Fibroblast of skin of left quadriceps (primary cell): ENCODE data around the gene GPI.
"Not testable (repeated sequence)": the region's sequence is repeated elsewhere in the genome, so short reads cannot be mapped to it uniquely, and the experiment has no call there.

Experiments used
- DNase-seq, 2 experiments: peaks; one replicate each; pipeline ENCODE4 v3.0.0-alpha.2; 2013; ENCODE audit warnings: low read depth in 2 of 2

The GPI gene

GRCh38 chr19:34367624-34367957 lies 2.6 kb downstream of the GPI start:
- DNase-seq: no peak

DNA sequence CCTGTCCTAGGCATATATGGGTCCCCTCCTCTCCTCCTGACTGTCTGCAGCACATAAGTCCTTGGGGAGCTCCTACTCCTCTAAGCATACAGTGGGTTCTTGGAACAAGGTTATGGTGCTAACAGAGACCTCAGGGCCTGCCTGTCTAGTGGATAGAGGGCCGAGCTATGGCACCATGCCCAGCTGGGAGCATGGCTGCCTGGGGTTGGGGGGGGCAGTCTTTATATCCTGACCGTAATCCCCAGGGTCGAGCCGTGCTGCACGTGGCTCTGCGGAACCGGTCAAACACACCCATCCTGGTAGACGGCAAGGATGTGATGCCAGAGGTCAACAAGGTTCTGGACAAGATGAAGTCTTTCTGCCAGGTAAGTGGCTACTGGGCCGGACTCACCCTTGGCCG lies 3.3 kb downstream of the GPI start:
- no peak for DNase-seq

DNA sequence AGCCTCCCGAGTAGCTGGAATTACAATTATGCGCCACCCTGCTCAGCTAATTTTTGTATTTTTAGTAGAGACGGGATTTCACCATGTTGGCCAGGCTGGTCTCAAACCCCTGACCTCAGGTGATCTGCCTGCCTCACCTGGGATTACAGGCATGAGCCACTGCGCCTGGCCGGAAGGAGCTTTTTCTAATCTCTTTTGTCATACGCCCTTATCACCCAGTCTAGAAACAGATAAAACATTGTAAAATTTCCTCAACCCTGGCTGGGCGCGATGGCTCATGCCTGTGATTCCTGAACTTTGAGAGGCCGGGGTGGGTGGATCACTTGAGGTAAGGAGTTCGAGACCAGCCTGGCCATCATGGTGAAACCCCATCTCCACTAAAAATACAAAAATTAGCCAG lies 4.2 kb downstream of the GPI start:
- not testable (repeated sequence) for DNase-seq

DNA sequence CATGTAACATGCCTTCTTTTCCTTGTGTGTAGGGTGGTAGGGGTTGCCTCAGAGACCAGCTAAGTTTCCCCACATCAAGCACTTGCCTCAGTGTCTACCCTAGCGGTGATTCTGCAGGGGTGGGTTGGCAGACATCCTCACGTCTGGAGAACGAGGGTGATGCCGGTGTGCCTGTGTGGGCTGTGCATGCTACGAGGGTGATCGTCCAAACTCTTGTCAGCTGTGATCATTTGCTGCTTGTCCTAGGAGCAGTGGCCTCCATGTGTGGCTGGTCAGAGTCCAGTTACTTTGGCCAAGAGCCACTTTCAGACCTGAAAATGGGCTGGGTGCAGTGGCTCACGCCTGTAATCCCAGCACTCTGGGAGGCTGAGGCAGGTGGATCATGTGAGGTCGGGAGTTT lies 5.1 kb downstream of the GPI start:
- no peak for DNase-seq

- no peak for DNase-seq
Observed at GRCh38 chr19:34370983-34371382, 6.0 kb downstream of the GPI start.

DNA sequence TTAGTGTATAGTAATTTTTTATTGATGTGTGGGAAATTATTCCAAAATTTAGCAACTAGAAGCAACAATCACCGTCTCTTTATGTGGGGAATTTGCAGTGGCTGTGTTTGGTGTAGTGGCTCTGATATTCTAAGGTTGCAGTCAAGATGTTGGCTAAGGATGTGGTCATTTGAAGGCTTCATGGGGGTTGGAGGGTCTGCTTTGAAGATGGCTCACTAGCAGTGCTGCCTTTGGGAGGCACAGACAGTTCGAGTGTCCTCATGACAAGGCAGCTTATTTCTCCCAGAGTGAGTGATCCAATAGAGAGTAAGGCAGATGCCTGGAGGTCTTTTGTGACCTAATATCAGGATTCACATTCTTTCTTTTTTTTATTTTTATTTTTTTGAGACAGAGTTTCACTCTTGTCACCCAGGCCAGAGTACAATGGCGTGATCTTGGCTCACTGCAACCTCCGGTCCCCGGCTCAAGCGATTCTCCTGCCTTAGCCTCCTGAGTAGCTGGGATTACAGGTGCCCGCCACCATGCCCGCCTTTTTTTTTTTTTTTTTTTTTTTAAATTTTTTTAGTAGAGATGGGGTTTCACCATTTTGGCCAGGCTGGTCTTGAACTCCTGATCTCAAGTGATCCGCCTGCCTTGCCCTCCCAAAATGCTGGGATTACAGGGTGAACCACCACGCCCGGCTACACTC lies 8.7 kb downstream of the GPI start:
- no peak for DNase-seq

GRCh38 chr19:34375598-34375997 lies 10.6 kb downstream of the GPI start:
- DNase-seq: no peak

DNA sequence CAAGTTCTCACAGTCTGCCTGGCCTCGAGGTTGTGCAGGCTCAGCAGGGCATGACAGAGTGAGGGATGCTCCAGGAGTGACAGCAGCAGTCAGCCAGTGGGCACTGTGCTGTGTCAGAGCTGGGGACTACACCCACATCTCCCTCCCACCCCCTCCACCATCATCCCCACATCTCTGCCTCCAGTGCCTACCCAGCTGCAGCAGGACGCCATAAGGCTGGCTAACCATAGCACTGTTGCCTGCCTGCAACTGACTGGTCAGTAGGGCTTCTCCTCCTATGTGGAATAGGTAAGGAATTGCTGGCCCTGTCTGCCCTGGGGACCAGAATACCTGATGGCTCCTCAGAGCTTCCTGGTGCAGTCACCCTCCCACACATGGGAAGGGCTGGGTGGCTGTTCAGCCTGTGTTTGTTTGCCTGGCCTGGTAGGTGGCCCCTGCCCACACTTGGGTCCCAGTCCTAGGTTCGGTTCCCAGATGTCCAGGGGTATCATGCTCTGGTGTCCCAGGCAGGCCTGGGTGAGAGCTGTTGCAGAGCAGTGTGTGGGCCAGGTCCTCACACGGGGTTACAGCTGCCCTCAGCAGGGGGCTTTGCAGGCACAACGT lies 15.7 kb downstream of the GPI start:
- no peak for DNase-seq

- no peak for DNase-seq
Observed at GRCh38 chr19:34381399-34382251, 16.6 kb downstream of the GPI start.

DNA sequence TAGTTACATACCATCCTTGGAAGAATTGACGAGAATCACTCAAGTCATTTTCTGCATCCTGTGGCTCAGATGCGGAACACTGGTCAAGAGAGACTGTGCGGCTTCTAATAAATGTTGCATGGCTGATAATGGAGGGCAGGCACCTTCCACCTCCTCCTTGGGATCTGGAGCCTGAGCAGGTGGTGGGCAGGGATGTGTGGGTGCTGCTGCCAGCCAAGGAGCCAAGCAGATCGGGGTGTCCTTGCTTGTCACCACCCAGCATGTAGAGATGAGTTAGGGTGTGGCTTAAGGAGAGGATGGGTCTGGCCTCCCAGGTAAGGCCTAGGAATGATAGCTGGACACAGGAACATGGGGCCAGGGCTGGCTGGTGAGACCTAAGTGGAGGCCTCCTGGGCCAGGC lies 17.5 kb downstream of the GPI start:
- DNase-seq: no peak

DNA sequence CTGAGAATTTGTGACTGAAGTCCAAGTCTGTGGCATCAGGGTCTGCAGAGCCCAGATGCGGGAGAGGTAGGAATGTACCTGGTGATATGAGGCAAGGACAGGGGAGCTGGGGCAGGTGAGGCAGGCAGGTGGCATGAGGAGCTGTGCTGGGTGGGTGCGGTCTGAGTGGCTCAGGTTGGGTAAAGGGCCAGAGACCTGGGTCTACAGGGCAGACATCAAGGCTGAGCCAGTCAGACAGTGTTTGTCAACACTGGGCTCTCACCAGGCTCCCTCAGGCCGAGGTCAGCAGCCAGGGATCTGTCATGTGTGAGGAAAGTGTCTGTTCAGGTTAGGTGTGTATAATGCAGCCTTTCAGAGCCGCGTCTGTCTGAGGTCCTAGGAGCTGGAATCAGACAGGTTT lies 18.6 kb downstream of the GPI start:
- no peak for DNase-seq

DNA sequence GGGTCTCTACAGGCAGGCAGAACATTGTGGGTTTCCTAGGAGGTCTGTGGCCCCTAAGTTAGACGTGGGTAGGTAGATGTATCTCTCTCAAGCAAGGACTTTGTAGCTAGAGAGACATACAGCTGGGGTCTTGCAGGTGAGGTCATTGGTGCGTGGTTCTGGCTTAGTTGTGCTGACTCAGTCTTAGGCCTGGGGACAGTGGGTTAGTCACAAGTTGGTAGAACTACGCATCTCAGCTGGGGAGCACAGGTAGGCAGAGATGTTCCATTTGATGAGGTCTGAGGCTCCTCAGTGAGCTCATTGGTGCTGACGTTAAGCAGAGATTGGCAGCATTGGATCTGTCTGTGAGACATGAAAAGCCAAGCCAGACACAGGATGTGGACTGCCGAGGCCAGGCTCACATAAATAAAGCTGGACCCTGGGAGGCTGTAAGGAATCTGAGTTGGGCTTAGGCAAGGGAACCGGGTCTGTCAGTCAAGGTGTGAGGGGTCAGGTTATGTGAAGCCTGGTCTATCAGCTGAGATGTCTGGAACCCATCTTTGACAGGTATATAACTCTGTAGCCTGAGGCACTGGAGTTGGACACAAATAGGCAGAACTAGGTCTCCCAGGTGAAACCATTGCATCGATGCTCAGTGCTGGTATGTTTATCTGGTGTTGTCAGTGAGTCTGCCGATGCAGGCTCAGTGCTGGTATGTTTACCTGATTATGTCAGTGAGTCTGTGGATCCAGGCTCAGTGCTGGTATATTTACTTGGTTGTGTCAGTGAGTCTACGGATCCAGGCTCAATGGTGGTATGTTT lies 21.8 kb downstream of the GPI start:
- DNase-seq: no peak

DNA sequence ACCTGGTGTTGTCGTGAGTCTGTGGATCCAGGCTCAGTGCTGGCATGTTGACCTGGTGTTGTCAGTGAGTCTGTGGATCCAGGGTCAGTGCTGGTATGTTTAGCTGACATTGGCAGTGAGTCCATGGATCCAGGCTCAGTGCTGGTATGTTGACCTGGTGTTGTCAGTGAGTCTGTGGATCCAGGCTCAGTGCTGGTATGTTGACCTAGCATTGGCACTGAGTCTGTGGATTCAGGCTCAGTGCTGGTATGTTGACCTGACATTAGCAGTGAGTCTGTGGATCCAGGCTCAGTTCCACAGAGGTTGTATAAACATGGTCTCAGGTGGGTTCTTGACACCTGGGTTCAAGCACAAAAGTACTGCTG lies 22.4 kb downstream of the GPI start:
- DNase-seq: no peak

GRCh38 chr19:34388745-34389144 lies 23.7 kb downstream of the GPI start:
- DNase-seq: not testable (repeated sequence)

DNA sequence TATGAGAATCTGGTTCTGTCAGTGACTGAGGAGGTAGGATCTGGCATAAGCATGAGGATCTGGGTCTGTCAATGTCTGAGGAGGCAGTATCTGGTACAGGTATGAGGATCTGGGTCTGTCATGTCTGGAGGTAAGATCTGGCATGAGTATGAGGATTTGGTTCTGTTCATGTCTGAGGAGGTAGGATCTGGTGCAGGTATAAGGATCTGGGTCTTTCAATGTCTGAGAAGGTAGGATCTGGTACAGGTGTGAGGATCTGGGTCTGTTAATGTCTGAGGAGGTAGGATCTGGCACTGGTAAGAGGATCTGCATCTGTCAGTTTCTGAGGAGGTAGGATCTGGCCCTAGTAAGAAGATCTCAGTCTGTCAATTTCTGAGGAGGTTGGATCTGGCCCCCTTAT lies 26.8 kb downstream of the GPI start:
- DNase-seq: no peak

DNA sequence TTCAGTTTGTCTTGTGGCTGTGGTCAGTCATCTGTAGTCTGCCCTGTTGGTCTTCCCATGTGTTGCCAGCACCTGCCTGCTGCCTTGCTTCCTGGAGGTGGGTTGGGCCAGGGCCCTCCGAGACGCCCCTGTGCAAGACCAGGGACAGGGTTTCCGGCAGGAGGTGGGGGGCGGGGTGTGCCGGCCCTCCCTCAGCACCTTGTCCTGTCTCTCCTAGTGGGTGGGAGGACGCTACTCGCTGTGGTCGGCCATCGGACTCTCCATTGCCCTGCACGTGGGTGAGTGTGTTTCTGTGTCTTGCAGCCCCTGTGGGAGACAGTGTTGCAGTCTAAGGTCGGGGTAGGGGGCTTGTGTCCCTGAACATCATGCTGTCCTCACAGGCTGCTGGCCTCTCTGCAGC lies 28.0 kb downstream of the GPI start:
- no peak for DNase-seq

DNA sequence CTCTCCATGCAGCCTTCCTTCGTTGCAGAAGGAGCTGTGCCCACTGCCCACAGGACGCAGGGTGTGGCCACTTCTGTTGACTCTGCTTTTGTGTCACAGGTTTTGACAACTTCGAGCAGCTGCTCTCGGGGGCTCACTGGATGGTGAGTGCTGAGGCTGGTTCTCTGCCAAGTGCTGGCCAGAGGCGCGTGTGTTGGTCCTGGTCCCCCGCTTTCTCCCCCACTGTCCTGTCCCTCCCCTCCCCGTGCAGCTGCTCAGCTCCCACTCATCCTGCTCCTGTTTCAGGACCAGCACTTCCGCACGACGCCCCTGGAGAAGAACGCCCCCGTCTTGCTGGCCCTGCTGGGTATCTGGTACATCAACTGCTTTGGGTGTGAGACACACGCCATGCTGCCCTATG lies 28.6 kb downstream of the GPI start:
- DNase-seq: no peak

GRCh38 chr19:34397853-34398252 lies 32.9 kb downstream of the GPI start:
- no peak for DNase-seq

DNA sequence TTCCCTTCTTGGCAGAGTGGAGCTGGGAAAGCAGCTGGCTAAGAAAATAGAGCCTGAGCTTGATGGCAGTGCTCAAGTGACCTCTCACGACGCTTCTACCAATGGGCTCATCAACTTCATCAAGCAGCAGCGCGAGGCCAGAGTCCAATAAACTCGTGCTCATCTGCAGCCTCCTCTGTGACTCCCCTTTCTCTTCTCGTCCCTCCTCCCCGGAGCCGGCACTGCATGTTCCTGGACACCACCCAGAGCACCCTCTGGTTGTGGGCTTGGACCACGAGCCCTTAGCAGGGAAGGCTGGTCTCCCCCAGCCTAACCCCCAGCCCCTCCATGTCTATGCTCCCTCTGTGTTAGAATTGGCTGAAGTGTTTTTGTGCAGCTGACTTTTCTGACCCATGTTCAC lies 34.9 kb downstream of the GPI start:
- no peak for DNase-seq

GRCh38 chr19:34400844-34401243 lies 35.8 kb downstream of the GPI start:
- not testable (repeated sequence) for DNase-seq

- no peak for DNase-seq
Observed at GRCh38 chr19:34402074-34402600, 37.1 kb downstream of the GPI start.

- DNase-seq: no peak
Observed at GRCh38 chr19:34403784-34404108, 38.8 kb downstream of the GPI start.
